Liver (tissue), 9 donors: Measurements from ENCODE around the gene GUCY2F. TPM values are rescaled to one million over a fixed set of nuclear protein-coding genes. Genes with fewer than 3 reads are reported as not detected.

ENCODE experiments used
- DNase-seq: peaks from one replicate; pipeline ENCODE4 v3.0.0-alpha.2; 2017; ENCODE audit warnings: low spot score
- H3K27ac ChIP-seq, 2 donors: one replicate each; pipeline ENCODE4 v1.7.0; 2013; ENCODE audit warnings: inconsistent platforms in 2 of 2, low read length in 2 of 2, control low read depth in 1 of 2, low read depth in 1 of 2, mild to moderate bottlenecking in 1 of 2
- H3K27me3 ChIP-seq, 4 donors: one replicate each; pipeline versions ENCODE4 v1.6.1 to v1.7.0; 2013; ENCODE audit warnings: low read length in 3 of 4, inconsistent platforms in 1 of 4, mild to moderate bottlenecking in 1 of 4, moderate library complexity in 1 of 4; ENCODE audit not compliant: control insufficient read depth in 4 of 4, insufficient read depth in 4 of 4
- H3K36me3 ChIP-seq, 4 donors: one replicate each; pipeline versions ENCODE4 v1.6.1 to v1.7.0; 2013; ENCODE audit warnings: low read length in 3 of 4, mild to moderate bottlenecking in 3 of 4, low read depth in 1 of 4, moderate library complexity in 1 of 4; ENCODE audit not compliant: control insufficient read depth in 4 of 4, insufficient read depth in 3 of 4
- H3K4me1 ChIP-seq, 4 donors: one replicate each; pipeline versions ENCODE4 v1.6.1 to v1.7.0; 2013; ENCODE audit warnings: low read length in 3 of 4, mild to moderate bottlenecking in 3 of 4, moderate library complexity in 1 of 4; ENCODE audit not compliant: control insufficient read depth in 4 of 4, insufficient read depth in 4 of 4
- H3K4me3 ChIP-seq, 3 donors: one replicate each; pipeline versions ENCODE4 v1.6.1 to v1.7.0; 2013; ENCODE audit warnings: low read length in 3 of 3, control low read depth in 1 of 3, low read depth in 1 of 3, mild to moderate bottlenecking in 1 of 3
- H3K9ac ChIP-seq, 2 donors: one replicate each; pipeline ENCODE4 v1.7.0; 2013; ENCODE audit warnings: low read length in 2 of 2, mild to moderate bottlenecking in 2 of 2, moderate library complexity in 2 of 2, control low read depth in 1 of 2, low read depth in 1 of 2
- H3K9me3 ChIP-seq, 4 donors: one replicate each; pipeline versions ENCODE4 v1.6.1 to v1.7.0; 2013; ENCODE audit warnings: low read length in 3 of 4; ENCODE audit not compliant: control insufficient read depth in 4 of 4
- ATF3 ChIP-seq: IDR thresholded peaks from 2 replicates; pipeline ENCODE4 v1.6.1; 2016; ENCODE audit warnings: antibody characterized with exemption
- CTCF ChIP-seq: fragments of 150-350 bp; IDR thresholded peaks from 2 replicates; pipeline ENCODE4 v1.5.1; 2017; ENCODE audit warnings: improper control_type of control experiment, low read depth, low read length; ENCODE audit not compliant: missing input control
- EGR1 ChIP-seq, 2 donors: IDR thresholded peaks; 2 replicates each; pipeline ENCODE4 v1.6.1; 2016 to 2018; ENCODE audit warnings: antibody characterized with exemption in 2 of 2, low read depth in 2 of 2
- FOXA2 ChIP-seq: IDR thresholded peaks from 2 replicates; pipeline ENCODE4 v1.6.1; 2016; ENCODE audit warnings: antibody characterized with exemption
- GABPA ChIP-seq, 2 donors: IDR thresholded peaks in 1 of 2; conservative IDR thresholded peaks in 1 of 2; 2 replicates each; pipeline ENCODE4 v1.6.1; 2016; ENCODE audit warnings: antibody characterized with exemption in 2 of 2, mild to moderate bottlenecking in 1 of 2, moderate library complexity in 1 of 2
- HNF4A ChIP-seq, 2 donors: conservative IDR thresholded peaks; 2 replicates each; pipeline ENCODE4 v1.6.1; 2016; ENCODE audit warnings: antibody characterized with exemption in 2 of 2, mild to moderate bottlenecking in 2 of 2
- HNF4G ChIP-seq: IDR thresholded peaks from 2 replicates; pipeline ENCODE4 v1.6.1; 2016; ENCODE audit warnings: antibody characterized with exemption
- MAX ChIP-seq: IDR thresholded peaks from 2 replicates; pipeline ENCODE4 v1.6.1; 2016; ENCODE audit warnings: antibody characterized with exemption
- NR2F2 ChIP-seq: IDR thresholded peaks from 2 replicates; pipeline ENCODE4 v1.6.1; 2016; ENCODE audit warnings: antibody characterized with exemption
- RAD21 ChIP-seq, 2 donors: IDR thresholded peaks; 2 replicates each; pipeline ENCODE4 v1.6.1; 2016; ENCODE audit warnings: antibody characterized with exemption in 2 of 2, mild to moderate bottlenecking in 2 of 2
- REST ChIP-seq: IDR thresholded peaks from 2 replicates; pipeline ENCODE4 v1.6.1; 2016; ENCODE audit warnings: antibody characterized with exemption, mild to moderate bottlenecking
- RXRA ChIP-seq, 2 donors: IDR thresholded peaks; 2 replicates each; pipeline ENCODE4 v1.6.1; 2017 to 2018; ENCODE audit warnings: antibody characterized with exemption in 2 of 2, mild to moderate bottlenecking in 1 of 2
- SP1 ChIP-seq: IDR thresholded peaks from 2 replicates; pipeline ENCODE4 v1.6.1; 2018; ENCODE audit warnings: antibody characterized with exemption, mild to moderate bottlenecking
- TAF1 ChIP-seq: conservative IDR thresholded peaks from 2 replicates; pipeline ENCODE4 v1.6.1; 2016; ENCODE audit warnings: antibody characterized with exemption, mild to moderate bottlenecking
- ZBTB33 ChIP-seq: IDR thresholded peaks from 2 replicates; pipeline ENCODE4 v1.6.1; 2016; ENCODE audit warnings: antibody characterized with exemption
- WGBS: extraction: QIAGEN DNeasy Blood & Tissue Kit; methylation state at CpG from one replicate; pipeline ENCODE4 v1.1.7; 2013; 5-methylcytosine and 5-hydroxymethylcytosine counted together
- polyA plus RNA-seq, 2 donors: library from polyadenylated mRNA; stranded (reverse) in 1 of 2; unstranded in 1 of 2; fragments of 200-250 nt in 1 of 2; fragments of >200 nt in 1 of 2; fragmentation: Nextera tagmentation in 1 of 2; extraction: Ambion mirVana in 1 of 2; gene quantifications; one replicate each; pipeline versions ENCODE4 v1.2.1 to v1.2.3, GENCODE V29; 2013 to 2015
- total RNA-seq, 2 donors: library from RNA; depleted of rRNA; stranded (reverse); fragments of >200 nt; gene quantifications; one replicate each; pipeline ENCODE4 v1.2.3, GENCODE V29; 2014
- donor health status: healthy.
- donor health status: healthy.
- donor health status: healthy.
- donor health status: healthy.
- donor health status: healthy.

GUCY2F gene
- total and polyA plus RNA-seq, 4 donors, result under 0.01 TPM; not detected in 2

GRCh38 chrX:109440475-109440874 lies 41.4 kb downstream of the GUCY2F start (continued):
- TF ChIP-seq MAX (no peak), ZBTB33 (no peak), RXRA (IDR thresholded peaks at IDR 0.05) (no peak), SP1 (no peak), TAF1 (no peak), GABPA (IDR thresholded peaks at IDR 0.05 in 1 of 2, conservative IDR thresholded peaks at IDR 0.05 in 1 of 2) (no peak)

GRCh38 chrX:109409181-109409580 lies 72.7 kb downstream of the GUCY2F start:
- H3K9me3 ChIP-seq, result no peaks in the 10 kb centered on the region
- H3K27ac ChIP-seq, result no peak overlapping the region
- peaks cover 0 to 3% (median 0%) of the 10 kb centered on the region in 4 donors for H3K27me3 ChIP-seq
- WGBS, result 74% methylated on average over 2 of the region's 2 CpGs
- no peak overlapping the region for H3K4me3 ChIP-seq
- TF ChIP-seq EGR1 (IDR thresholded peaks at IDR 0.05; ENCODE audit: low read depth in 2 of 2), result no peak
- TF ChIP-seq ATF3, result no peak
- TF ChIP-seq TAF1, result no peak
- TF ChIP-seq RAD21 (IDR thresholded peaks at IDR 0.05), result no peak
- TF ChIP-seq FOXA2, result no peak
- no peak for TF ChIP-seq HNF4A (conservative IDR thresholded peaks at IDR 0.05)
- TF ChIP-seq HNF4G, result no peak
- no peak for TF ChIP-seq SP1
- no peak for TF ChIP-seq REST
- TF ChIP-seq NR2F2, result no peak
- no peak for TF ChIP-seq CTCF
- no peak for DNase-seq
- H3K36me3 ChIP-seq, result no peaks in the 10 kb centered on the region
- H3K4me1 ChIP-seq, result no peaks in the 10 kb centered on the region
- H3K9ac ChIP-seq, result no peak overlapping the region
